ENCODE results near the gene MYO10. TPM values are rescaled to one million over a fixed set of nuclear protein-coding genes. Genes with fewer than 3 reads are reported as not detected.

Gene MYO10
- total RNA-seq, 2 experiments from 2014 or later: 0.30 TPM; not detected in 1

- Mint-ChIP-seq H3K4me1 (no peaks in the 10 kb centered on the region), H3K36me3 (no peaks in the 10 kb centered on the region), H3K27ac (no peak overlapping the region), H3K27me3 (peaks cover 4% of the 10 kb centered on the region), H3K4me3 (no peak overlapping the region), H3K9me3 (no peaks in the 10 kb centered on the region)
- no peak for DNase-seq
Observed at GRCh38 chr5:16957304-16958196, 21.5 kb upstream of the MYO10 start.

DNA sequence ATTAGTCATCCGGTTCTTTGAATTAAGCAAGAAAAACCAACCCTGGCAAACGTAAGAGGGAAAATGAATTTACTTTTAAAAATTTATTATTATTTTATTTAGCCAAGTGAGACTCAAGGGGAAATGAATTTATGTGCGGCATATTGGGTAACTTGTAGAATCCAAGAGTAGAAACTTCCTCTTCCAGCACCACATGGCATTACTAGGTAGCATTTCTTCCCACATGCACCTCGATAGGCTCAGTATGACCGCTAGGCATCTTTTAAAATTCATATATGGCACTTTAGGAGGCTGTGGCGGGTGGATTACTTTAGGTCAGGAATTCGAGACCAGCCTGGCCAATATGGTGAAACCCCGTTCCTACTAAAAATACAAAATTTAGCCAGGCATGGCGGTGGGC, 17.6 kb upstream of the MYO10 start:
- no peak for DNase-seq
- Mint-ChIP-seq H3K9me3 (peaks cover 2% of the 10 kb centered on the region), H3K4me3 (no peak overlapping the region), H3K27ac (no peak overlapping the region), H3K27me3 (peaks cover 4% of the 10 kb centered on the region), H3K36me3 (no peaks in the 10 kb centered on the region), H3K4me1 (no peaks in the 10 kb centered on the region)

GRCh38 chr5:16952968-16953671, 17.0 kb upstream of the MYO10 start:
- peaks cover 4% of the 10 kb centered on the region for H3K27me3 Mint-ChIP-seq
- H3K4me1 Mint-ChIP-seq: no peaks in the 10 kb centered on the region
- no peak overlapping the region for H3K4me3 Mint-ChIP-seq
- H3K9me3 Mint-ChIP-seq: peaks cover 2% of the 10 kb centered on the region
- no peak for DNase-seq
- H3K27ac Mint-ChIP-seq: no peak overlapping the region
- H3K36me3 Mint-ChIP-seq: no peaks in the 10 kb centered on the region

DNA sequence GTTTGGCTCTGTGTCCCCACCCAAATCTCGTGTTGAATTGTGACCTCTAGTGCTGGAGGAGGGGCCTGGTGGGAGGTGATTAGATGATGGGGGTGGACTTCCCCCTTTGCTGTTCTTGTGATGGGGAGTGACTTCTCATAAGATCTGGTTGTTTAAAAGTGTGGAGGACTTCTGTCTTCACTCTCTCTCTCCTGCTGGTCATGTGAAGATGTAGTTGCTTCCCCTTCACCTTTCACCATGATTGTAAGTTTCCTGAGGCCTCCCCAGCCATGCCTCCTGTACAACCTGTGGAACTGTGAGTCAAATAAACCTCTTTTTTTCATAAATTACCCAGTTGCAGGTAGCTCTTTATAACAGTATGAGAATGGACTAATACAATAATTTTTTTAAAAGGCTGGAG, 10.6 kb upstream of the MYO10 start:
- Mint-ChIP-seq H3K27ac (no peak overlapping the region), H3K9me3 (peaks cover 18% of the 10 kb centered on the region), H3K4me3 (no peak overlapping the region), H3K36me3 (peaks cover 4% of the 10 kb centered on the region), H3K27me3 (no peaks in the 10 kb centered on the region), H3K4me1 (no peaks in the 10 kb centered on the region)
- no peak for DNase-seq

DNA sequence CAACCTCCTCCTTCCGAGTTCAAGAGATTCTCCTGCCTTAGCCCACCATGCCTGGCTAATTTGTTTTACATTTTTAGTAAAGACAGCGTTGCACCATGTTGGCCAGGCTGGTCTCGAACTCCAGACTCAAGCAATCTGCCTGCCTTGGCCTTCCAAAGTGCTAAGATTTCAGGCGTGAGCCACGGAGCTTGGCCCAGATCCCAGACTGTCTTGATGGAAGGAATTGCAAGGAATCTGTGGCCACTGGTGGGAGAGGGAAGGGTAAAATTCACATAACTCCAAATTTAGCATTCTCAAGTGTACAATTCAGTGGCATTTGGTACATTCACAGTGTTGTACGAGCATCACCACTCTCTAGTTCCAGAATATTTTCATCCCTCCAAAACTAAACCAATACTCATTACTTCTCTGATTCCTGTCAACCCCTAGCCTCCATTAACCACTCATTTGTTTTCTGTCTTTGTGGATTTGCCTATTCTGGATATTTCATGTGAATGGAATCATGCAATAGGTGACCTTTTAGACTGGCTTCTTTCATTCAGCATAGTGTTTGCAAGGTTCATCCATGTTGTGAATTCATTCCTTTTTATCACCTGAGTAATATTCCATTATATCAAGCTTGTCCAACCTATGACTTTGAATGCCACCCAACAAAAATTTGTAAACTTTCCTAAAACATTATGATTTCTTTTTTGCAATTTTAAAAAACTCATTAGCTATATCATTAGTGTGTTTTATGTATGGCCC, 8.9 kb upstream of the MYO10 start:
- no peak for DNase-seq
- no peaks in the 10 kb centered on the region for H3K4me1 Mint-ChIP-seq
- peaks cover 18% of the 10 kb centered on the region for H3K9me3 Mint-ChIP-seq
- peaks cover 3% of the 10 kb centered on the region for H3K27me3 Mint-ChIP-seq
- H3K36me3 Mint-ChIP-seq: peaks cover 4% of the 10 kb centered on the region
- H3K4me3 Mint-ChIP-seq: no peak overlapping the region
- H3K27ac Mint-ChIP-seq: no peak overlapping the region

DNA sequence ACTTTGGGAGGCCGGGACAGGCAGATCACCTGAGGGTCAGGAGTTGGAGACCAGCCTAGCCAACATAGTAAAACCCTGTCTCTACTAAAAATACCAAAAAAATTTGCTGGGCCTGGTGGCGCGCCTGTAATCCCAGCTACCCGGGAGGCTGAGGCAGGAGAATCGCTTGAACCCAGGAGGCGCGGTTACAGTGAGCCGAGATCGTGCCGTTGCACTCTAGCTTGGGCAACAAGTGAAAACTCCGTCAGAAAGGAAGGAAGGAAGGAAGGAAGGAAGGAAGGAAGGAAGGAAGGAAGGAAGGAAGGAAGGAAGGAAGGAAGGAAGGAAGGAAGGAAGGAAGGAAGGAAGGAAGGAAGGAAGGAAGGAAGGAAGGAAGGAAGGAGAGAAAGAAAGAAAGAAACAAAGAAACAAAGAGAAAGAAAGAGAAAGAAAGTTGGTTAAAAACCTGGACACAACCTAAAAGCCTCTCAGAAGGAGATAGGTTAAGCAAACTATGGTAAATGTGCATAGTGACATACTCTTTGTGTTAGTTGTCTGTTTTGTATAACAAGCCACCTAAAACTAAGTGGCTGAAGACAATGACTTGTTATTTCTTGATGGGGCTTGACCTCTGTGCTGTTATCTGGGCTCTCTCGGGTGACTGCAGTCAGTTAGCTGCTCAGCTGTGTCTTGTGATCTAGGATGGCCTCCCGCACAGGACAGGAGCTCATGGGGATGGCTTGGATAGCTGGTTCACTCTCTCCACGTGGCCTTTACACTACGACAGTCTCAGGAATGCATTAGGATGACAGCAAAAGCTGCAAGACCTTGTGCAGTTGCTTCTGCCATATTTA, 8.0 kb upstream of the MYO10 start:
- Mint-ChIP-seq H3K9me3 (peaks cover 16% of the 10 kb centered on the region), H3K27me3 (peaks cover 7% of the 10 kb centered on the region), H3K4me1 (peaks cover 1% of the 10 kb centered on the region), H3K27ac (no peak overlapping the region), H3K36me3 (peaks cover 4% of the 10 kb centered on the region), H3K4me3 (no peak overlapping the region)
- no peak for DNase-seq

DNA sequence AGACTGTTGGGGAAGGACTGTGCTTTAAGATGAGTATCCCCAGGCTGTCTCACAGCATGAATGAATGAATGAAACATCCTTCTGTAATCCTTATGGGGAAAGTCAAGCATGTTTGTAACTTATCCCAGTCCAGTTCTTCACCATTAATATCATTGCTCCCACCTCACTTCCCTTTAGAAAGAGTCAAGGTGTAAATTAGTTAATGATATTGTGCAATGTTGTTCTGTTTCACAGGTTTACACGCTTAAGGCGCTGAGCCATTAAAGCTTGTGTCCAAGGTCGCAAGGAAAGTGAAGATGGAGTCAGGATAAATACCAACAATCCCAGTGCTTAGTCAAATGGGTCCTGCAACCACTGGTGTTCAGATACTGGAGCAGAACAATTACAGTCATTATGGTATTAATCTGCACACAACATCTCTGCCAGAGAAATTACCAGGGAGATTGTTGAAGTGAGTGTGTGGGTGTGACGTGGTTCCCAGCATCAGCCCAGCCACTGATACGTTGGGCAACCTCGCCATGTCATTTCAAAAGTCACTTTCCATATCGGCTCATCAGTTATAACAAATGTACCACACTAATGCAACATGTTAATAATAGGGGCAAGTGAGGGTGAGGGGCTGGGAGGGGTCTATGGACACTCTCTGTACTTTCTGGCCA, 1.5 kb upstream of the MYO10 start:
- no peak overlapping the region for H3K4me3 Mint-ChIP-seq
- no peaks in the 10 kb centered on the region for H3K9me3 Mint-ChIP-seq
- peaks cover 1% of the 10 kb centered on the region for H3K36me3 Mint-ChIP-seq
- peak; percentile 4 for DNase-seq
- no peak overlapping the region for H3K27ac Mint-ChIP-seq
- H3K27me3 Mint-ChIP-seq: peaks cover 69% of the 10 kb centered on the region
- peaks cover 19% of the 10 kb centered on the region for H3K4me1 Mint-ChIP-seq

DNA sequence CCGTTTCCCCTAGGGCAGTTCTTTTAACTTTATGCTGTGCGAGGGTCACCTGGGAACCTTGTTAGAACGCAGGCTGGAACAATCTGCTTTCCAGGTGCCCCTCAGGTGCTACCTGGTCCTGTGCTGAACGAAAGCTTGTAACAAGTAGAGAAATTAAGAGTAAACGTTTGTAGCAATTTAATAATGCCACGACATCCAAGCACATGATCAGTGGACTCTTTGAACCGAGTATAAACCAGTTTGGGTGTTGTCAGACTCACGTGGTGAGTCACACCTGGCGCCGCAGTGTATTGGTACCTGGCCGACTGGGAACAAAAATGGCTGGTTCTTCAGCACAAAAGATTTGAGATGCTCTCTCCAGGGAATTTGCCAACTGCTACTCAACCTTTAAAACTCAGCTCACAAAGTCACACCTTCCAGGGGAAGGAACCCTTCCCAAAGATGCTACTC, 926 bp upstream of the MYO10 start:
- Mint-ChIP-seq H3K4me3 (no peak overlapping the region), H3K9me3 (no peaks in the 10 kb centered on the region), H3K36me3 (peaks cover 1% of the 10 kb centered on the region), H3K4me1 (peaks cover 19% of the 10 kb centered on the region), H3K27ac (no peak overlapping the region), H3K27me3 (peaks cover 75% of the 10 kb centered on the region)
- no peak for DNase-seq

GRCh38 chr5:16935231-16936149, 598 bp downstream of the MYO10 start:
- Mint-ChIP-seq H3K36me3 (peaks cover 1% of the 10 kb centered on the region), H3K27ac (no peak overlapping the region), H3K9me3 (no peaks in the 10 kb centered on the region), H3K4me3 (peak overlapping the region; percentile 67), H3K27me3 (peaks cover 87% of the 10 kb centered on the region), H3K4me1 (peaks cover 19% of the 10 kb centered on the region)
- peak; percentile 38 for DNase-seq

DNA sequence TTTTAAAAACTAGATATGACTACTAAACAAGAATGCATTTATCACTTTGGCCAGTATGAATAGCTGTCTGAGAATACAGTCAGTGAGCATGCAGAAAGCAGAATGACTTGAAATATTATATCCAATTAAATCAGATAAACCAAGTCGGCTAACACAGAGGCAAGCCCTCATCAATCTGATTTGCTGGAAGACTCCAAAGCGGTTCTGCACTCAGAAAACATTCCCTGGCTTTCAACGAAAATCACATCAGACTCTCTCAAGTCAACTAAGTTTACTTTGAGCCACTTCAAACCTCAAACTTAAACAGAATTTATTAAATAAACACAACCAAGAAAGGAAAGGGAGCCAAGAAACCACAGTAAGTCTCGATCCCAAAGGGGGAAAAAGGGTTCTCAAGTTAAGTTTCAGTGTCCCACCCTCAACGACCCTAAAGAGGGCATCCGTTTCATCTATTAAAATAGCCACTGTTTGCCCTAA, 1.4 kb downstream of the MYO10 start:
- no peak for DNase-seq
- Mint-ChIP-seq H3K27ac (no peak overlapping the region), H3K4me3 (peak overlapping the region; percentile 10), H3K36me3 (peaks cover 1% of the 10 kb centered on the region), H3K9me3 (no peaks in the 10 kb centered on the region), H3K27me3 (peaks cover 90% of the 10 kb centered on the region), H3K4me1 (peaks cover 19% of the 10 kb centered on the region)

DNA sequence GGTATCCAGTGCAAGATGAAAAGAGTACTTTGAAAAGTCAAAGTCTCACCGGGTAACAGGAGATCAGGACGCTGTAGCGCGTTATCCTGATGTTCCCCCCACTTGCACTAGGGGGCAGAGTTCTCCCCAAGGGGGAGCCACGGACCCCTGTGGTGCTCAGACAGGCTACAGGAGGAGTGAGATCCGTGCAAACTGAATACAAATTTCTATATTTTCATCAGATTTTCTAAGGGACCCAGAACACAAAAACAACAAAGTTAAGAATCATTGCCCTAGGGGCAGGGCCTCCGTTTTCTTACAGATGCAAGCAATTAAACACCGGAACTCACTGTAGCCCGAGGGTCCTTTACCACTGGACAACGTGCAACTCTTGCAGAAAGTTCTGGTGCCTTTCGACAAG, 2.0 kb downstream of the MYO10 start:
- H3K36me3 Mint-ChIP-seq: peaks cover 1% of the 10 kb centered on the region
- peaks cover 88% of the 10 kb centered on the region for H3K27me3 Mint-ChIP-seq
- DNase-seq: peak; percentile 31
- no peaks in the 10 kb centered on the region for H3K9me3 Mint-ChIP-seq
- H3K4me3 Mint-ChIP-seq: no peak overlapping the region
- H3K4me1 Mint-ChIP-seq: peaks cover 18% of the 10 kb centered on the region
- H3K27ac Mint-ChIP-seq: no peak overlapping the region

GRCh38 chr5:16933337-16933736, 2.8 kb downstream of the MYO10 start:
- Mint-ChIP-seq H3K27ac (no peak overlapping the region), H3K9me3 (no peaks in the 10 kb centered on the region), H3K27me3 (peaks cover 80% of the 10 kb centered on the region), H3K36me3 (peaks cover 1% of the 10 kb centered on the region), H3K4me1 (peaks cover 15% of the 10 kb centered on the region), H3K4me3 (no peak overlapping the region)
- no peak for DNase-seq

DNA sequence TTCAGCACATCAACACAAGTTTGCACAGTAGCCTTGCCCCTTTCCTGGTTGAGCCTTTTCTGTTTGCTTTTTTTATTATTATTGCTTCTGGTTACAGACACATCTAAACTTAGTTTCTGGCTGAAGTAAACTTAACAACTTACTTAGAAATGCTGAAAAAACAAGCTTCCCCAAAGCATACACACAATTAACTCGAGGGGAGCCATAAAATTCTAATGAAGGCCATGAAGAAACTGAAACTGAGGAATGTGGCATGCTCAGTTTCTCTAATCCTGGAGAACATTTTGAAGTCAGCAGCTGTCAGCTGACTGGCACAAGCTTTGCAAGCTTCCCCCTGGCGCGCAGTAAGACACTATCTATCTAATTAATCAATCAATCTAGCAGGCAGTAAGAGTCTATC, 3.7 kb downstream of the MYO10 start:
- Mint-ChIP-seq H3K27me3 (peaks cover 70% of the 10 kb centered on the region), H3K9me3 (no peaks in the 10 kb centered on the region), H3K27ac (no peak overlapping the region), H3K4me3 (no peak overlapping the region), H3K4me1 (peaks cover 15% of the 10 kb centered on the region), H3K36me3 (peaks cover 1% of the 10 kb centered on the region)
- no peak for DNase-seq

Measured in activated naive CD8-positive, alpha-beta T cell treated with anti-CD3 and anti-CD28 coated beads for 36 hours (primary cell).